GM04503 (cell line): ENCODE data around the gene SLC2A9.

ENCODE experiments used
- DNase-seq: peaks from one replicate; pipeline ENCODE4 v3.0.0-alpha.2; 2012; ENCODE audit warnings: low read depth

Gene SLC2A9

DNA sequence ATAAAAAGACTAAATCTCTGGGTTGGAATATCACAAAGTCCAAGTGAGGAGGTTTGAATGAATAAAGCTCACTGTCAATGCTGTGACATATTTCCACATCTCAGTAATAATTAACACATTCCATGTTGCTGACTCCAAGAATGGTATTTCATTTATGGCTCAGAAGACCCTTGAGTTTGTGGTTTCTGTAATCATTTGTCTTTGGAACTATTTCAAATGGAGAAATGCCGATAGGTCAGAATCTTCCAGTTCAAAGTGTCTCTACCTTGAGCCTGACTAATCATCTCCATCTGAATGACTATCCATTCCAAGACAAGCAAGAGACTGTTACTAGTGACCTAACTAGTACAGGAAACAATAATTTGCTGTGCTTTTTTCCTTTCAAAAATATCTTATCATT lies 24.2 kb upstream of the SLC2A9 start:
- peak; percentile 36 for DNase-seq

DNA sequence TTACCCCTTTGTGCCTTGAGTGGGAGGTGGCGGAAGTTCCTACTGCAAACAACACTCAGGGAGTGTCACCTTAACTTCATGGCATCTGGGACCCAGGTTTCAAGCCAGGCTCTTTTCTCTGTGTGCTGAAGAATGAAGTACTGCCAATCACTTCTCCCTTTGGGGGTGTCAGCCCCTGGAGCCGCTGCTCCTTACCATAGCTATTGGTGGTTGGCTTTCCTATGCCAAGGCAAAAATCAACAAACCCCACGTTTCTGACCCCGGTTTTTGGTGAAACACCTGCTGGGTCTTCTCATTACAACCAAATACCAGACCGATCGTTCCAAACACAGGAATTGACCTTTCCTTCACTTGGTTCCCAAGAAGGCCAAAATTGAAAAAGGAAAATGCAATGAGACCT lies 19.7 kb upstream of the SLC2A9 start:
- DNase-seq: no peak

DNA sequence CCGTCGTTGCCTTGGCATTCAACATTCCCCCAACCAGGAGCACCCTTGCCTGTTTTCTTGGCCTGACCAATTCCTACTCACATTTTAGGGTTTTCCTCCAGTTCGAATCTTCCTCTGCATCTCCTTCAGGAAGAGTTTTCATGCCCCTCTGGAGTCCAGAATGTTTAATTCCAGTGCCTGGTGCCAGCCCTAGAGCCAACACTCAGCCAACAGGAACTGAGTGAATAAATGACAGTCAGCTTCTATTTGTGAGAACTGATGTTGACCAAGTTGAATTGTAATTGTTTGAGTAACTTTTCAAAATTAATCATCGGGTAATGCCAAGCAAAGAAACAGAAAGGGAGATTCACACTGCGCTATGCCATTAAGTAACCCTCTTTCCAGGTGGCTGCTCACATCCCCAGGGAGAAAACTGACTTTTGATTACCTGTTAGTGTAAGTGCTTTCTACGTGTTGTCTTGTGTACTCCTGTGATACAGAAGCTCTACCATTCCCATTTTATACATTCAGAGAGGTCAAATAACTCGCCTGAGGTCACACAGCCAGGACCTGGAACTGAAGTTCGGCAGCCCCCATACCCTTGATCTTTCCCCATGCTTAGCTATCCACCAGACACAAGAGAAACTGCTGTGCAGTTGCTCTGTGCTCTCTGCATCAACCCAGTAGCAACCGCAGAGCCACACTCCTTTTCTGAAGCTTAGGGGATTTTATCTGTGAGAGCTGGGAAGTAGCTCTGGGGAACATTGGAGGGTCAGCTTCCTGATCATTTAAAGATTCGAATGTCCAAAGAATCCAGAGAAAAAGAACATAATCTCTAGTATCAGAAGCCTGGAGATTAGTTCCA lies 19.0 kb upstream of the SLC2A9 start:
- DNase-seq: no peak

DNA sequence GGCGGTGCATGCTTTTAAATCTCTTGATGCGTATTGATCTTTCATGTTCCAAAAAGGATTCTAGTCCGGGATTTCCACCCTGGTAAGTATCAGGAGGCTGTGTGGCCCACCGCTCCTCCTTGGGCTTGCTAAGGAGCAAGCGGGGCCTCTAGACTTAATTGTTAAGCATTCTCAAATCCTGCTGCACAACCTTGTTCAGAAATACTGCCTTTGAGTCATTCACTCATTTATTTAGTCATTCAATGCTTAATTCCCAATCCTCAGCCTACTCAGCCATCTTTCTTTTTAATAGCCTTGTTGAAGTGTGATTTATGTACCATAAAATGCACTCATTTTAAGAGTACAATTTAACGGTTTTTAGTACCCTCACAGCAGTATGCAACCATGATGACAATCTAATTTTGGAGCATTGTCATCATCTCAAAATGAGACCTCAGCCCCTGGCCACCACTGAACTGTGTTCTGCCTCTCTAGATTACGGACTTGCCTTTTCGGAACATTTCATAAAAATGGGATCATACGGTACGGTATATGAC lies 15.6 kb upstream of the SLC2A9 start:
- DNase-seq: no peak

GRCh38 chr4:10035130-10035529 lies 13.8 kb upstream of the SLC2A9 start:
- DNase-seq: no peak

GRCh38 chr4:10034612-10035104 lies 13.4 kb upstream of the SLC2A9 start:
- no peak for DNase-seq

DNA sequence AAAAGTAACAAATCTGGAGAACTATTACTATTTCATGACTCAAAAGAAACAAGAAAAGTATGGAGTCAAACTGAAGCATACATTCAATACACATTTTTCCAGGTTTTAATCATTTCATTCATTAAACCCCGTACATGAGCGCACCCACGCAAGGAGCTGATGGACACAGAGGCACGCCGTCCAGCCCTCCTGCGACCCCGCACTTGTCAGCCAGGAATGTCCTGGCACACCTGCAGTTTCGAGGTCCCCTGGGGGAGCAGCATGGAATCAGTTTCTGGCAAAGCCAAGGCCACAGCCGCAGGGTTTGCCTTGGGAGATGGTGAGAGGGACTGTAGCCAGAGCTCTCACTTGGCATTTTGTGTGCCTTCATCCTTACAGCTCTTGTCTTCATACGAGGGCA lies 12.8 kb upstream of the SLC2A9 start:
- DNase-seq: no peak

- no peak for DNase-seq
These were observed 12.0 kb upstream of the SLC2A9 start for GRCh38 chr4:10033191-10033881.

GRCh38 chr4:10032625-10033024 lies 11.3 kb upstream of the SLC2A9 start:
- no peak for DNase-seq

DNA sequence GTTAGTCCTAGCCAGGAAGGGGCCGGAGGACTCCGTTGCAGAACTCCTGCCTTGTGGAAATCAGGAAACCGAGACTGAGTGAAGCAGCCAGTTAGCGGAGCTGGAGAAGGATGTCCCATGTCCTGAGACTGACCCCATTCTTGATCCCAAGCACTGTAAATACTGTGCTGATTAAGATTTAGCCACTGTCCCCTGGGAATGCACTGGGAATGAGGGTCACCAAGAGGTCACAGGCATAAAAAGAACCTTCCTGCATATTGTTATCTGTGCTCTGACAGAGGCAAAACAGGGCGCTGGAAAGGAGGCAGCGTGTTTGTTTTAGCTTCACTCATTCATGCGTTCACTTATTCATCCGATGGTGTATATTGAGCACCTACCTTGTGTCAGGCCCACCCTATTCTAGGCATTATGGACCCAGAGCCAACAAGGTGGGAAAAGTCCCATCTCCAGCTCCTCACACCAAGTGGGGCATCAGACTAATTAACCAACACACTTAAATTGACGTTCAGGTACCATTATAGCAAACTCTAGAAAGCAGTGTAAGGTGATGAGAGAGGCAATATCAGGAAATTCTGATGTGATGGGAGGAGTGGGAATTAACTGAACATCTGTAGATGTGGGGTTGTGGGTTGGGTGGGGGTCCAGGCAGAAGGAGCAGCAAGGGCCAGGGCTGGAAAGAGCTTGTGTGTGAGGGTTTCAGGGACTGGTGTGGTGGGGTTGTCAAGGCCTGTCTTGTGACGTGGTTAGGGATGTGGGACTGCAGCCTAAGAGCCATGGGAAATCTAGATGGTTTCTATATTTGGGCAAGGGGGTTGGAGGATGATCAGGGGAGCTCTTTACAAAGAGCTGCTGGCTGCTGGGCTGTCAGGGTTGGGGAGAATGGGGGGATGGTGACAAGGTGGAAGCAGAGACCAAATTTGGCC lies 10.6 kb upstream of the SLC2A9 start:
- no peak for DNase-seq

DNA sequence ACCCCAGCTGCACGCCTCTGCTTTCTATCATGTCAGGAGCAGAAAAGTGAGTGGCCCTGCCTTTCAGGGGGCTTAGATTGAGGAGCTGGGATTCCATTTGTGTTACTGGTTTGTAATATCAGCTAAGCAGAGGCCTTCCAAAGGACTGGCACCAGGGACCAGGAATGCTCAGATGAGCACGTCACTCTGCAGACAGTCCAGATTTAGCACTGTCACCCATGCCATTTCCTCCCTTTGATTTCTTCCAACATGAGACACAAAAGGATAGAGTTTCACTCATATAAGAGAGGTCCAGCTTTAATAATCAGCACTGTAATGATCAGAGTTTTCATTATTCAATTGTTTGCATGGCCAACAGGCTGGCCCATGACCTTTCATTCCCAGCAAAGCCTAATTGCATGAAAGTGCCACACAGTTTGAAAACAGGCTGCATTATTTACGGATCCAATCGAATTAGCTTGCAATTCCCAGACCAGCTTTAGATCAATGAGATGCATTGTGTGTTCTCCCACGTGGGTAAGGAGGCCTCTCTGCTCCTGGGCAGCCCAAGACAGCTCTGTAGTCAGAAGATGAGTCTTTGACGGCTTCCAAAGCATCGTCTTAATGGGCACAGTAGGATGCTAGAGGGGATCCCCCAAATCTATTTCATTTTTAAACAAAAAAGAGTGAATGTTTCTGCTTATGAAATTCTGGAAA lies 9.8 kb upstream of the SLC2A9 start:
- no peak for DNase-seq

- no peak for DNase-seq
These were observed 8.1 kb upstream of the SLC2A9 start for GRCh38 chr4:10029403-10029802.

DNA sequence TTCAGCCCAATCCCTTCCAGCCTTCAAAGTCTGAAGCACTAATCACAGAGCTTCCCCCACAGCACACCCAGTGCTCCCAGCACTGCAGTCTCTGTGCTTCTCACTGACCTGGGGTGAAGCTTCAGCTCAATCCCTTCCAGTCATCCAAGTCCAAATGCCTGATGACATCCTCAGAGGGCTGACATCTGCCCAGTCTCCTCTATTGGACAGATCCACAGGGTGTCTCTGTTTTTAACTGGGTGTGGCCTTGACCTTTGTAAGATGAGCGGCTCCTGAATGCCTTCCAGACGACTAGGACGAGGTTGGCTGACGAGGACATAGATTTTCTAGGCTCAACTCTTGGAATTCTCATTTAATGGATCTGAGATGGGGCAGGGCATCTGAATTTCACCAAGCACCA lies 7.6 kb upstream of the SLC2A9 start:
- no peak for DNase-seq

- DNase-seq: no peak
These were observed 5.2 kb upstream of the SLC2A9 start for GRCh38 chr4:10026485-10026884.

DNA sequence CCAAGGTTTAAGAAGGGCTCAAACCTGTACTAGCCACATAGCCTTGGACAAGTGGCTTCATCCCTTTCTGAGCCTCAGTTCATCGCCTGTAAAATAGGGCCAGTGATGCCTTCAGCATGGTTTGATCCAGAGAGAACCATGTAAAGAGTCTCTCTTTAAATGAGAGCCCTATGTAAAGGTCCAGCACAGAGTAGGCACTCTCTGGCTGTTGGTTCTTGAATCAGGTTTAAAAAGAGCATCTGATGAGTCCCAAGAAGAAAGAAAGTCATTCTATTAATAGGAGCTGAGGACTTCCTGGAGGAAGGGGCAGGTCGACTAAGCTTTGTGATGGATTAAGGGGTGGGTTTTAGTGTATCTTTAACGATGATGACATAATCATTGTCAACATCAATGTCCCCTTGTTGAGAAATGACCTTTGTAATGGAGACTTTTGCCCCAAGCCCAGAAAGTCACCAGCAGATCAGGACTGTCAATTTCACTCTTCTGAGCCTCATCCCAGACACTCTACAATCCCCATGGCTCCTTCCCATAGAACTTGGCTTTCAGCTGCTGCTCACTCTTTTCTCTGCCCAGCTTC lies 4.0 kb upstream of the SLC2A9 start:
- DNase-seq: no peak

DNA sequence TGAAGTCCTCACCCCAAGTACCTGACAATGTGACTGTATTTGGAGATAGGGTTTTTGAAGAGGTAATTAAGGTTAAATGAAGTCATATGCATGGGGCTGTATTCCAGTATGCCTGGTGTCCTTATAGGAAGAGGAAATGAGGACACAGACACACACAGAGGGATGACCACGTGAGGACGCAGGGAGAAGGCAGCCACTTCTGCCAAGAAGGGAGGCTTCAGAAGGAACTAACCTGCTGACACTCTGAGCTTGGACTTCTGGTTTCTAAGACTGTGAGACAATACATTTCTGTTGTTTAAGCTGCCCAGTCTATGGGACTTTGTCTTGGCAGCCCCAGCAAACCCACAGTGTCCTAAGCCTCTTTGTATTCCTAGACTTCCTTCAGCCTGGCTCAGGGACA lies 3.0 kb upstream of the SLC2A9 start:
- no peak for DNase-seq

GRCh38 chr4:10023806-10024205 lies 2.5 kb upstream of the SLC2A9 start:
- DNase-seq: no peak

- DNase-seq: no peak
These were observed 1.7 kb upstream of the SLC2A9 start for GRCh38 chr4:10023050-10023419.

DNA sequence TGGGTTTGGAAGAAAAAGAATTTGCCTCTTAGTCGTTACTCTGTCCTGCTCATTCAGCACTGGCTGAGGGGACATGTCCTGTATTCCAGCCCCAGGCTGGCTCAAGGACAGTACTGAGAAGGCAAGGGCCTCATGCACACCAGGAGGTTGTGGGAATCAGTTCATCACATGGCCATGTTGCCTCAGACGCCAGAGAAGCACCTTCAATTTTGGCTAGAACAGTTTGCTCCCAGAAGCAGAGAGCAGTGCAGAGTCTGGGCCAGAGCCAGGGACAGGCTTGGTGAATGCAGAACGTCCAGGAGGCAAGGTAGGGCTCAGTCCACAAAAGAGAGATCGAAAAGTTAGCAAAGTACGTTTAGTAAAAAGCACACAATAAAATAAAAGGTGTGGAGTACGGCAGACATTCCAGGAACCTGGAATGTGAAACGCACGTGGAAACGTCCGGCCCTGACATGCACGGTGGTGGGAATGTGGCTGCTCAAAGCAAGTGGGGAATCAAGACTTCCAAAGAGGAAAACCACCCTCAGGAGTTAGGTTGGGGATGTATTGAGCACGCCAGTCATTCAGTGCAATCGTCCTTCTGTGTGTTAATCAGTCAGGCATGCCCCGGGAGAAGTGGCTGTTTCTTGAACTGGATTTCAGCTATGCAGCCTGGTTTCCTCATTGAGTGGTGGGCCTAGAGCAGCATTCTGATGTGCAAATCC lies 1.2 kb upstream of the SLC2A9 start:
- DNase-seq: no peak

GRCh38 chr4:10021653-10022023 lies 341 bp upstream of the SLC2A9 start:
- no peak for DNase-seq

- DNase-seq: no peak
These were observed 1.2 kb downstream of the SLC2A9 start for GRCh38 chr4:10020106-10020505.
